Breast epithelium (tissue), 4 donors: ENCODE measurements around the gene IGSF9. TPM values are rescaled to one million over a fixed set of nuclear protein-coding genes. Genes with fewer than 3 reads are reported as not detected.

ENCODE experiments used
- DNase-seq, 2 donors: peaks; one replicate each; pipeline ENCODE4 v3.0.0-alpha.2; 2019; ENCODE audit warnings: low spot score in 2 of 2
- H3K27ac ChIP-seq, 2 donors: fragments of 200-600 bp; sonication (generic) in 1 of 2; one replicate each; pipeline ENCODE4 v1.5.1; 2016 to 2019; ENCODE audit warnings: mild to moderate bottlenecking in 1 of 2
- H3K27me3 ChIP-seq, 2 donors: fragments of 200-600 bp; sonication (generic) in 1 of 2; one replicate each; pipeline versions ENCODE4 v1.5.1 to v1.6.0; 2017 to 2019; ENCODE audit warnings: control low read depth in 1 of 2, mild to moderate bottlenecking in 1 of 2
- H3K36me3 ChIP-seq: fragments of 200-600 bp; one replicate; pipeline ENCODE4 v1.5.1; 2019
- H3K4me1 ChIP-seq, 2 donors: fragments of 200-600 bp; sonication (generic); one replicate each; pipeline ENCODE4 v1.5.1; 2016 to 2019; ENCODE audit warnings: control low read depth in 1 of 2
- H3K4me3 ChIP-seq, 3 donors: fragments of 200-600 bp; sonication (generic); 1 replicate in 2 of 3; 2 replicates in 1 of 3; pipeline ENCODE4 v1.5.1; 2016 to 2019; ENCODE audit warnings: mild to moderate bottlenecking in 3 of 3, moderate library complexity in 2 of 3
- H3K9me3 ChIP-seq, 2 donors: fragments of 200-600 bp; sonication (generic) in 1 of 2; one replicate each; pipeline ENCODE4 v1.5.1; 2016 to 2019; ENCODE audit warnings: control low read depth in 1 of 2
- CTCF ChIP-seq, 3 donors: fragments of 450-650 bp; IDR thresholded peaks; one replicate each; pipeline ENCODE4 v1.5.1; 2016 to 2017; ENCODE audit warnings: antibody characterized with exemption in 3 of 3, mild to moderate bottlenecking in 3 of 3, moderate library complexity in 3 of 3
- POLR2A ChIP-seq: fragments of 450-650 bp; IDR thresholded peaks from one replicate; pipeline ENCODE4 v1.6.1; 2016; ENCODE audit warnings: antibody characterized with exemption, mild to moderate bottlenecking, moderate library complexity
- POLR2AphosphoS5 ChIP-seq, 3 donors: sonication (generic); formaldehyde crosslinking; IDR thresholded peaks; one replicate each; pipeline ENCODE4 v1.6.1; 2017; ENCODE audit warnings: antibody characterized with exemption in 3 of 3
- intact Hi-C: fragments of 100-400 bp; cut with DNase I; formaldehyde crosslinking; loops from one replicate; pipeline ENCODE4 v1.15.1; 2023; ENCODE audit warnings: low total_unique reads
- total RNA-seq, 3 donors: library from RNA; depleted of rRNA; stranded (reverse); fragments of >200 nt; gene quantifications; one replicate each; pipeline ENCODE4 v1.1.0, GENCODE V29; 2016

The IGSF9 gene
- total RNA-seq, 3 donors from 2014 or later = 5.9 to 8.0 TPM; not detected in 1

GRCh38 chr1:159986531-159986930 lies 41.1 kb upstream of the IGSF9 start:
- H3K27me3 ChIP-seq = no peaks in the 10 kb centered on the region
- no peak for DNase-seq

GRCh38 chr1:159986093-159986492 lies 40.7 kb upstream of the IGSF9 start:
- Histone ChIP-seq H3K36me3 (no peaks in the 10 kb centered on the region), H3K4me1 (no peaks in the 10 kb centered on the region), H3K4me3 (no peak overlapping the region), H3K9me3 (no peaks in the 10 kb centered on the region), H3K27ac (no peak overlapping the region), H3K27me3 (no peaks in the 10 kb centered on the region)
- DNase-seq = no peak
- no peak for TF ChIP-seq POLR2AphosphoS5 (IDR thresholded peaks at IDR 0.05)
- TF ChIP-seq POLR2A = no peak
- TF ChIP-seq CTCF (IDR thresholded peaks at IDR 0.05) = no peak
- intact Hi-C loops = no loop called here

More at GRCh38 chr1:159986531-159986930, 41.1 kb upstream of the IGSF9 start:
- H3K36me3 ChIP-seq = no peaks in the 10 kb centered on the region
- H3K4me3 ChIP-seq = no peak overlapping the region
- intact Hi-C loops = no loop called here
- no peaks in the 10 kb centered on the region for H3K9me3 ChIP-seq
- H3K27ac ChIP-seq = no peak overlapping the region
- TF ChIP-seq CTCF (IDR thresholded peaks at IDR 0.05) (no peak), POLR2A (no peak), POLR2AphosphoS5 (IDR thresholded peaks at IDR 0.05) (no peak)
- H3K4me1 ChIP-seq = no peaks in the 10 kb centered on the region

DNA sequence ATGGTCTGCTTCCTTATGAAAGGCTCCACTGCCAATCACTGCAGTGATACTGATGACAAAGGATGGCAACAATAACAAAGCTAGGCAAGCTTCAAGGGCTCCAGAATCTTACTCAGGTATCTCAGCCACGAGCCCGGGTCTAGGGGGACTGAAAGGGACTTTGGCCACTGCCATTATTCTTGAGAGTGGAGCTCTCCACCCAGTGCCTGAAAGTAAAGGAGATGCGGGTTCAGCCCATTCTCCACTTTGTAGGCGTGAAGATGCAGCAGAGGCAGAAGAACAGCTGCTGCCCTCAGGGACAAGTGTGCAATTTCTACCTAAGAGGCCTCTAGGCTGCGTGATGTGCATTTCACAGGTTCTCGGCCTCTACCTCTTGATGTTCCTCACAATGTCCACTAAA lies 40.1 kb upstream of the IGSF9 start:
- no peak overlapping the region for H3K4me3 ChIP-seq
- H3K27ac ChIP-seq = no peak overlapping the region
- DNase-seq = no peak
- H3K27me3 ChIP-seq = no peaks in the 10 kb centered on the region
- intact Hi-C loops = no loop called here
- no peaks in the 10 kb centered on the region for H3K36me3 ChIP-seq
- TF ChIP-seq POLR2A (no peak), POLR2AphosphoS5 (IDR thresholded peaks at IDR 0.05) (no peak), CTCF (IDR thresholded peaks at IDR 0.05) (no peak)
- H3K4me1 ChIP-seq = no peaks in the 10 kb centered on the region
- H3K9me3 ChIP-seq = no peaks in the 10 kb centered on the region

DNA sequence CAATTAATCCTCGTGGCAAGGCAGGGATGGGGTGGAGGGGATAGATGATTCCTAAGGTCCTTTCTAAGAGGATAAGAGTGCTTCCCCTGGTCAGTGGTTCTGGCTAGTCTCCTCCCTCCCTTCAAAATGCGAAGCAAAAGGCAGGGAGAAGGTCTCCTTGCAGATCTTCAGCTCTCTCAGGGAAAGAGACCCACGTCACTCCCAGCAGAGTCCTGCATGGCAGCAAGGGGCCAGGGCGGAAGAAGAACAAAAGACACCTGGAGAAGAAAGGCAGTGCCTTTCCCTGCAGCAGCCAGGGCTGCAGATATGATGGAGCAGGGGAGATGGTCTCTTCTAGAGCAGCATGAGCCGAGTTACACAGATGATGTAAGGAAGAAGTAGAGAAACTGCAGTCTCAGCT lies 38.3 kb upstream of the IGSF9 start:
- Histone ChIP-seq H3K36me3 (no peaks in the 10 kb centered on the region), H3K4me1 (no peaks in the 10 kb centered on the region), H3K9me3 (no peaks in the 10 kb centered on the region), H3K4me3 (no peak overlapping the region), H3K27ac (no peak overlapping the region), H3K27me3 (no peaks in the 10 kb centered on the region)
- DNase-seq = no peak
- intact Hi-C loops = no loop called here
- no peak for TF ChIP-seq CTCF (IDR thresholded peaks at IDR 0.05)
- TF ChIP-seq POLR2AphosphoS5 (IDR thresholded peaks at IDR 0.05) = no peak
- no peak for TF ChIP-seq POLR2A

GRCh38 chr1:159982280-159982679 lies 36.9 kb upstream of the IGSF9 start:
- intact Hi-C loops = no loop called here
- Histone ChIP-seq H3K27me3 (no peaks in the 10 kb centered on the region), H3K9me3 (no peaks in the 10 kb centered on the region), H3K4me1 (no peaks in the 10 kb centered on the region), H3K27ac (no peak overlapping the region), H3K36me3 (no peaks in the 10 kb centered on the region), H3K4me3 (no peak overlapping the region)
- TF ChIP-seq POLR2AphosphoS5 (IDR thresholded peaks at IDR 0.05) (no peak), POLR2A (no peak)
- DNase-seq = no peak
